Type B pancreatic cell (in vitro differentiated cells): ENCODE data around the gene GAPVD1. TPM values are rescaled to one million over a fixed set of nuclear protein-coding genes. Genes with fewer than 3 reads are reported as not detected.
A peak's percentile ranks its signal among the peaks of the same experiment; 100 is the strongest.
"Not testable (repeated sequence)": the region's sequence is repeated elsewhere in the genome, so short reads cannot be mapped to it uniquely, and the experiment has no call there.

ENCODE experiments used
- DNase-seq: peaks from one replicate; pipeline ENCODE4 v3.0.0; 2021; ENCODE audit warnings: mixed read lengths; ENCODE audit not compliant: unreplicated experiment; ENCODE audit errors: extremely low spot score
- H3K27ac Mint-ChIP-seq: 2 replicates; pipeline ENCODE4 v1.8.0; 2021; ENCODE audit warnings: mild to moderate bottlenecking, mixed read lengths
- H3K27me3 Mint-ChIP-seq: 2 replicates; pipeline ENCODE4 v1.8.0; 2021; ENCODE audit warnings: mixed read lengths
- H3K36me3 Mint-ChIP-seq: 2 replicates; pipeline ENCODE4 v1.8.0; 2021; ENCODE audit warnings: mixed read lengths
- H3K4me1 Mint-ChIP-seq: one replicate; pipeline ENCODE4 v1.8.0; 2021; ENCODE audit warnings: mixed read lengths; ENCODE audit not compliant: unreplicated experiment
- H3K4me3 Mint-ChIP-seq: 2 replicates; pipeline ENCODE4 v1.8.0; 2021; ENCODE audit warnings: mild to moderate bottlenecking, mixed read lengths
- H3K9me3 Mint-ChIP-seq: 2 replicates; pipeline ENCODE4 v1.8.0; 2021; ENCODE audit warnings: mixed read lengths
- CTCF ChIP-seq: fragments of 200-600 bp; sonication (generic); conservative IDR thresholded peaks from 2 replicates; pipeline ENCODE4 v1.5.0; 2021; ENCODE audit warnings: antibody characterized with exemption, mild to moderate bottlenecking
- total RNA-seq: library from RNA; stranded (reverse); gene quantifications from 2 replicates; pipeline ENCODE4 v1.2.1, GENCODE V29; 2021; ENCODE audit warnings: low replicate concordance

GAPVD1 gene
- total RNA-seq, 1 donor from 2014 or later = 44.4 TPM

- TF ChIP-seq CTCF = no peak
- H3K36me3 Mint-ChIP-seq = peaks cover 51% of the 10 kb centered on the region
- no peak for DNase-seq
- peak overlapping the region; percentile 97 for H3K4me3 Mint-ChIP-seq
- peak overlapping the region; percentile 71 for H3K27ac Mint-ChIP-seq
- peaks cover under 1% of the 10 kb centered on the region for H3K27me3 Mint-ChIP-seq
- peaks cover 28% of the 10 kb centered on the region for H3K4me1 Mint-ChIP-seq
- H3K9me3 Mint-ChIP-seq = no peaks in the 10 kb centered on the region
Observed at GRCh38 chr9:125235804-125236519, 25.7 kb upstream of the GAPVD1 start.

GRCh38 chr9:125236520-125237159 lies 25.0 kb upstream of the GAPVD1 start:
- not testable (repeated sequence) for DNase-seq, H3K27me3 Mint-ChIP-seq, H3K9me3 Mint-ChIP-seq
- Mint-ChIP-seq H3K36me3 (peaks cover 56% of the 10 kb centered on the region), H3K4me1 (peaks cover 28% of the 10 kb centered on the region), H3K4me3 (peak overlapping the region; percentile 97), H3K27ac (peak overlapping the region; percentile 71)

GRCh38 chr9:125238127-125238914 lies 23.3 kb upstream of the GAPVD1 start:
- TF ChIP-seq CTCF = no peak
- H3K27me3 Mint-ChIP-seq = peaks cover 6% of the 10 kb centered on the region
- H3K4me3 Mint-ChIP-seq = peak overlapping the region; percentile 97
- peak overlapping the region; percentile 83 for H3K27ac Mint-ChIP-seq
- peaks cover 31% of the 10 kb centered on the region for H3K4me1 Mint-ChIP-seq
- no peak for DNase-seq
- H3K9me3 Mint-ChIP-seq = no peaks in the 10 kb centered on the region
- H3K36me3 Mint-ChIP-seq = peaks cover 51% of the 10 kb centered on the region

GRCh38 chr9:125238915-125239446 lies 22.6 kb upstream of the GAPVD1 start:
- Mint-ChIP-seq H3K27ac (peak overlapping the region; percentile 83), H3K36me3 (peaks cover 51% of the 10 kb centered on the region), H3K27me3 (peaks cover 6% of the 10 kb centered on the region), H3K4me3 (peak overlapping the region; percentile 97), H3K4me1 (peaks cover 31% of the 10 kb centered on the region), H3K9me3 (no peaks in the 10 kb centered on the region)
- no peak for TF ChIP-seq CTCF
- no peak for DNase-seq

- Mint-ChIP-seq H3K9me3 (no peaks in the 10 kb centered on the region), H3K4me1 (peaks cover 31% of the 10 kb centered on the region), H3K36me3 (peaks cover 51% of the 10 kb centered on the region), H3K27me3 (peaks cover 6% of the 10 kb centered on the region), H3K4me3 (peak overlapping the region; percentile 97), H3K27ac (peak overlapping the region; percentile 97)
- no peak for DNase-seq
- TF ChIP-seq CTCF = no peak
Observed at GRCh38 chr9:125239631-125240597, 21.7 kb upstream of the GAPVD1 start.
